HepG2 (cell line): ENCODE results near the gene KLF11. TPM values are rescaled to one million over a fixed set of nuclear protein-coding genes. Genes with fewer than 3 reads are reported as not detected.

Experiments
- AKAP8 ChIP-seq: sonication (generic); formaldehyde crosslinking; IDR thresholded peaks from 2 replicates; pipeline ENCODE4 v1.5.1; 2020; ENCODE audit warnings: mild to moderate bottlenecking, missing genetic modification reagents
- CHD2 ChIP-seq: IDR thresholded peaks from 2 replicates; pipeline ENCODE4 v1.6.1; 2011; ENCODE audit warnings: low read depth, low read length, improper control_type of control experiment
- DR1 ChIP-seq: sonication (generic); formaldehyde crosslinking; IDR thresholded peaks from 2 replicates; pipeline ENCODE4 v1.8.0; 2021; ENCODE audit warnings: mild to moderate bottlenecking, missing genetic modification reagents, inconsistent platforms
- HBP1 ChIP-seq: IDR thresholded peaks from 2 replicates; pipeline ENCODE4 v1.6.1; 2016; ENCODE audit warnings: low read depth, control low read depth
- HDAC6 ChIP-seq: fragments of 200-600 bp; sonication (generic); IDR thresholded peaks from 2 replicates; pipeline ENCODE4 v1.7.0; 2017; ENCODE audit warnings: mild to moderate bottlenecking, antibody characterized with exemption, low read length, low read depth
- KLF11 ChIP-seq: IDR thresholded peaks from 2 replicates; pipeline ENCODE4 v1.6.1; 2016; ENCODE audit warnings: missing compliant biosample characterization
- KMT2B ChIP-seq: IDR thresholded peaks from 2 replicates; pipeline ENCODE4 v1.6.1; 2016; ENCODE audit warnings: missing genetic modification reagents, missing compliant biosample characterization
- MXD3 ChIP-seq: IDR thresholded peaks from 2 replicates; pipeline ENCODE4 v1.6.1; 2016; ENCODE audit warnings: mild to moderate bottlenecking, missing biosample characterization, missing genetic modification reagents
- PCBP1 ChIP-seq: fragments of 200-400 bp; formaldehyde crosslinking; IDR thresholded peaks from 2 replicates; pipeline ENCODE4 v1.6.1; 2017; ENCODE audit warnings: mild to moderate bottlenecking, low read depth, low read length, borderline replicate concordance
- PREB ChIP-seq: sonication (generic); formaldehyde crosslinking; IDR thresholded peaks from 2 replicates; pipeline ENCODE4 v1.4.0; 2020; ENCODE audit warnings: missing genetic modification reagents
- ZFP36 ChIP-seq: fragments of 150-350 bp; IDR thresholded peaks from 2 replicates; pipeline ENCODE4 v1.6.1; 2018; ENCODE audit warnings: borderline replicate concordance, low read length, low read depth; ENCODE audit not compliant: partially characterized antibody
- ZFP82 ChIP-seq: sonication (generic); formaldehyde crosslinking; IDR thresholded peaks from 2 replicates; pipeline ENCODE4 v1.5.1; 2020; ENCODE audit warnings: mild to moderate bottlenecking, missing genetic modification reagents, borderline replicate concordance
- ZFP91 ChIP-seq: sonication (generic); formaldehyde crosslinking; IDR thresholded peaks from 2 replicates; pipeline ENCODE4 v1.9.0; 2022; ENCODE audit warnings: missing genetic modification reagents, mild to moderate bottlenecking, borderline replicate concordance
- ZNF136 ChIP-seq: sonication (generic); formaldehyde crosslinking; IDR thresholded peaks from 2 replicates; pipeline ENCODE4 v1.8.1; 2022; ENCODE audit warnings: low read depth, mild to moderate bottlenecking, moderate library complexity, missing genetic modification reagents
- ZNF264 ChIP-seq: sonication (generic); formaldehyde crosslinking; IDR thresholded peaks from 2 replicates; pipeline ENCODE4 v1.4.0; 2020; ENCODE audit warnings: missing genetic modification reagents
- ZNF33A ChIP-seq: sonication (generic); formaldehyde crosslinking; IDR thresholded peaks from 2 replicates; pipeline ENCODE4 v1.5.1; 2020; ENCODE audit warnings: missing genetic modification reagents, mild to moderate bottlenecking, moderate library complexity, borderline replicate concordance
- ZNF431 ChIP-seq: sonication (generic); formaldehyde crosslinking; IDR thresholded peaks from 2 replicates; pipeline ENCODE4 v1.9.0; 2022; ENCODE audit warnings: missing genetic modification reagents, low read depth, mild to moderate bottlenecking, borderline replicate concordance
- ZNF512B ChIP-seq: sonication (generic); formaldehyde crosslinking; IDR thresholded peaks from 2 replicates; pipeline ENCODE4 v1.5.1; 2020; ENCODE audit warnings: missing genetic modification reagents, mild to moderate bottlenecking, borderline replicate concordance
- ZNF724P ChIP-seq: sonication (generic); formaldehyde crosslinking; IDR thresholded peaks from 2 replicates; pipeline ENCODE4 v1.8.0; 2022; ENCODE audit warnings: missing genetic modification reagents, borderline replicate concordance
- polyA plus RNA-seq, 8 experiments: library from polyadenylated mRNA; depleted of rRNA in 3 of 8; stranded (reverse) in 7 of 8; unstranded in 1 of 8; fragments of >200 nt; fragmentation: Illumina TruSeq in 4 of 8; extraction: Trizol in 4 of 8; gene quantifications; 2 replicates each; pipeline versions ENCODE4 v1.2.1 to v1.2.3, GENCODE V29; 2011 to 2016; ENCODE audit warnings: low read depth in 4 of 8, missing spikeins in 1 of 8, mixed read lengths in 1 of 8; ENCODE audit not compliant: insufficient read depth in 1 of 8
- total RNA-seq, 5 experiments: library from RNA; depleted of rRNA; stranded (reverse); fragments of >200 nt; fragmentation: Illumina TruSeq; extraction: Trizol; gene quantifications; 2 replicates each; pipeline ENCODE4 v1.2.3, GENCODE V29; 2016; ENCODE audit warnings: low read depth in 1 of 5

Gene KLF11
- total and polyA plus RNA-seq, 2 of the 13 experiments (the other 11 are each of a cell fraction or from before 2014, with no cell fraction given), result 2.5 to 11.8 TPM

GRCh38 chr2:10042301-10043161 lies 819 bp upstream of the KLF11 start (continued):
- no peak for TF ChIP-seq MXD3 (CRISPR knock-in tag)
- no peak for TF ChIP-seq ZNF33A (CRISPR knock-in tag)
- no peak for TF ChIP-seq ZNF724P (CRISPR knock-in tag)
- no peak for TF ChIP-seq HDAC6
- TF ChIP-seq ZNF431, result no peak
- TF ChIP-seq DR1 (CRISPR knock-in tag), result 0 out of 2 replicates have a peak, but pooled peaks have one; percentile 7
- TF ChIP-seq PREB (CRISPR knock-in tag), result no peak
- TF ChIP-seq HBP1 (CRISPR knock-in tag), result no peak
- no peak for TF ChIP-seq KMT2B (CRISPR knock-in tag)
- TF ChIP-seq PCBP1, result peak; percentile 79; the same call in 1 of the 2 replicates
- TF ChIP-seq KLF11, result no peak; the same call in 1 of the 2 replicates
- peak; percentile 49; the same call in 1 of the 2 replicates for TF ChIP-seq ZFP91
- peak; percentile 85 for TF ChIP-seq ZFP36
- TF ChIP-seq AKAP8 (CRISPR knock-in tag), result no peak
- no peak for TF ChIP-seq CHD2
- no peak for TF ChIP-seq ZNF136 (CRISPR knock-in tag)
- 0 out of 2 replicates have a peak, but pooled peaks have one; percentile 5 for TF ChIP-seq ZNF264
- TF ChIP-seq ZFP82 (CRISPR knock-in tag), result no peak
- peak; percentile 34; the same call in 1 of the 2 replicates for TF ChIP-seq ZNF512B (CRISPR knock-in tag)
